Parietal lobe (tissue), 2 donors: ENCODE data around the gene PUS1. TPM values are rescaled to one million over a fixed set of nuclear protein-coding genes. Genes with fewer than 3 reads are reported as not detected.

ENCODE experiments used
- small RNA-seq: library from RNA; depleted of rRNA; stranded (forward); fragments of <200 nt; gene quantifications from one replicate; pipeline ENCODE3, GENCODE V24; 2014; ENCODE audit warnings: low replicate concordance
- total RNA-seq: library from RNA; depleted of rRNA; stranded (reverse); fragments of >200 nt; gene quantifications from one replicate; pipeline ENCODE4 v1.2.3, GENCODE V29; 2014

The PUS1 gene
- total RNA-seq: 15.3 TPM

GRCh38 chr12:131928711-131929580, at the start of gene PUS1:
Gene PUS1, plus strand, starts transcription at chr12:131929276. Its CDS starts 447 bp downstream, at chr12:131929723.

GRCh38 chr12:131894313-131894860, 34.7 kb upstream of the PUS1 start, which contains the start of gene ULK1:
Gene ULK1, plus strand, starts transcription at chr12:131894622. Its CDS starts 380 bp downstream, at chr12:131895002.

GRCh38 chr12:131949431-131950181, 20.5 kb downstream of the PUS1 start, which contains the start of gene EP400:
Gene EP400, plus strand, starts transcription at chr12:131949942. Its CDS starts 10,678 bp downstream, at chr12:131960620.

Small RNA genes within 50 kb of the gene (small RNA-seq; reads per million reads assigned to genes)
- not detected for gene AC131009.3

Other genes starting within 250 kb of the PUS1 start
- gene SFSWAP, start 218.2 kb upstream of the PUS1 start, total RNA-seq: 79.2 TPM
- 64.5 TPM for gene MMP17, start 100.9 kb upstream of the PUS1 start, total RNA-seq
- gene ULK1, start 34.7 kb upstream of the PUS1 start, total RNA-seq: 24.4 TPM
- gene EP400, start 20.7 kb downstream of the PUS1 start, total RNA-seq: 46.3 TPM
- gene DDX51, start 215.0 kb downstream of the PUS1 start, total RNA-seq: 18.8 TPM
- 9.1 TPM for gene NOC4L, start 215.2 kb downstream of the PUS1 start, total RNA-seq